ENCODE measurements around the gene RHEBL1.

RHEBL1 gene

DNA sequence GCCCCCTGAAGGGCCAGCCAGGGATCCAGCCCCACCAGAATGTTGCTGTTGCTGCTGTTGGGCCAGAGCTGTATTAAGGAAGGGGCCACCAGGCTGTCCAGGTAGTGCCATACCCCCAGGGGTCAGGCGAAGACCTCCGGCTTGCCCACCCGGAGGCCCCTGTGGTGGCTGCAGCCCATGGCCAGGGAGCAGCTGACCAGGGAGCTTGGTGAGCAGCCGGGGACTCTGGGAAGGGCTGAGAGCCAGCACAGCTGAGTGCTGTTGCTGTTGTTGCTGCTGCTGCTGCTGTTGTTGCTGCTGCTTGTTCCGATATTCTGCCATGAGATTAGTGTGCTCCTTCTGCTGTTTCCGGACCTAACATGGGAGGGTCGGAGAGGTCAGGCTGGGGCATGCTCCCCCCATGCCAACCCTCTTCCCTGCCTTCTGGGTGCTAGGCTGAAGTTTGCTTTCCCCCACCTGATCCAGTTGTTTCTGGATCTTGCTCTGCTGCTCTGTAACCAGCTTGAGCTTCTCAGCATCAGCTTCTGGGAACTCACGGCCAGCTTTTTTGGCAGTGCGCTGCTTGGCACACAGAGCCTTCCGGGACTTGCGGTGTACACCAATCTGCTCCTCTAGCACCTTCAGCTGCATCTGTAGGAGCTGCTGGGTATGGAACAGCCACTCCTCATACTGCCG lies 36.0 kb downstream of the RHEBL1 start:
- DNase-seq = no peak

DNA sequence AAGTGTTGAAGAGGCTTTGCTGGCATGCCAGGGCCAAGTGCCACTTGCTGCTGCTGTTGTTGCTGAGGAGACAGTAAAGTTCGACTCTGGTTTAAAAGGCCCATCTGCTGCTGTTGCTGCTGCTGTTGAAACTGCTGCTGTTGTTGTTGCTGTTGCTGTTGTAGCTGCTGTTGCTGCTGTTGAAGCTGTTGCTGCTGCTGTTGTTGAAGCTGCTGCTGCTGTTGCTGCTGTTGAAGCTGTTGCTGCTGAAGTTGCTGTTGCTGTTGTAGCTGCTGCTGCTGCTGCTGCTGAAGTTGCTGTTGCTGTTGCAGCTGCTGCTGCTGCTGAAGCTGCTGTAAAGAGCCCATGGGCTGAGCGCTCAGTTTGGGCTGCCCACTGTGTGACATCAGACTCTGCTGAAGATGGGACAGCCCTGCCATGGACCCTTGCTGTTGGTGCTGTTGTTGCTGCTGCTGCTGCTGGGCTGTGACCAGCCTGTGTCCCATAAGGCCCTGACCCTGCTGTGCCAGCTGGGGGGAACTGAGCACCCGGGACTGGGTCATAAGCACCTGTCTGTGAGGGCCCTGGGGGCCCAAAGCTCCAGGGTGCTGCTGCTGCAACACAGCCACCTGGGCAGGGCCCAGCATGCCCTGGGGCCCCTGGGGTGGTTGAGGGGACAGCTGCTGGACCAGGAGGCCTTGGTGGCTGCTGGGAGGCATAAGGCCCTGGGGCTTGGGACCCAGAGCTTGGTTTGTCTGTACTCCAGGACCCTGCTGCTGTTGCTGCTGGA lies 36.9 kb downstream of the RHEBL1 start:
- DNase-seq = no peak

DNA sequence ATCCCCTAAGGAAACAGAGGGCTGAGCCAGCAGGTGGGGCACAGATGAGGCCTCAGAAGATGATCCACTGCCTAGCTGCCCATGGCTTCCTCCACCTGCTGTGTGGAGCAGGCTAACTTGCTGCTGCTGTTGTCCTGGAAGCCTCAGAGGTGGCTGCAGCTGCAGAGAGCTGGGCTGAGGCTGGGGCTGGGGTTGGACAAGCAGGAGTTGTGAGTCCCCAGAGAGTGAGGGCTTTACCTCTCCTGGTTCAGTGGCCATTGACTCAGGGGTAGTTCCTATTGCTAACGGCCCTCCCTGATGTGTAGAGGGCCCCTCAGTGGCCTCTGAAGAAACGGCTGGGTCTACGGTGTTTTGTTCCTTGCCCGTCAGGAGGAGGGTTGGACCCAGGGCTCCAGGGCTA lies 37.5 kb downstream of the RHEBL1 start:
- DNase-seq = no peak

DNA sequence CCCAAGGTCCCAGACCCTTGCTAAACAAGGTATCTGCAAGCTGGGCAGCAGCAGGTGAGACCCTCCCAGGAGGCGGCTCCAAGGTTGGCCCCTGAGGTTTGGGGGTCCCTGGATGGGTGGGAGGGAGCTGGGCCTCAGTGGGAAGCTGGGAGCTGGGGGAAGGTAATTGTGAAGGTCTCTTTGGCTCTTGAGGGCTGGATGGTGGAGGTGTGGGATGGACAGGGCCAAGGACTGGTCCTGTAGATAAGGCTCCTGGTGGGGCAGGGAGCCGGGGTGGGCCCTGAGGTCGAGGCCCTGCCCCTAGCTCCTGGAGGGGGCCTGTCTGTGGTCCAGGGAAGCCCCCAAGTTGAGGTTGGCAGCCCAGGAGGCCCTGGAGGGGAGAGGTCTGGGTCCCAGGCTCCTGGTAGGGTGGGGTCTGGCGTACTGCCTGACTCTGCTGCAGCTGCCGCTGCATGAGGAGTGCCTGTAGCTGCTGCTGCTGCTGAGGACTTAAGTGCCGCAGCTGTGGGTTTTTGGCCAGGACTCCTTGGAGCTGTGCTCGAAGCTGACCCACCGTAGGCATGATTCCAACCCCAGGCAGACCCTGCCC lies 38.1 kb downstream of the RHEBL1 start:
- no peak for DNase-seq

DNA sequence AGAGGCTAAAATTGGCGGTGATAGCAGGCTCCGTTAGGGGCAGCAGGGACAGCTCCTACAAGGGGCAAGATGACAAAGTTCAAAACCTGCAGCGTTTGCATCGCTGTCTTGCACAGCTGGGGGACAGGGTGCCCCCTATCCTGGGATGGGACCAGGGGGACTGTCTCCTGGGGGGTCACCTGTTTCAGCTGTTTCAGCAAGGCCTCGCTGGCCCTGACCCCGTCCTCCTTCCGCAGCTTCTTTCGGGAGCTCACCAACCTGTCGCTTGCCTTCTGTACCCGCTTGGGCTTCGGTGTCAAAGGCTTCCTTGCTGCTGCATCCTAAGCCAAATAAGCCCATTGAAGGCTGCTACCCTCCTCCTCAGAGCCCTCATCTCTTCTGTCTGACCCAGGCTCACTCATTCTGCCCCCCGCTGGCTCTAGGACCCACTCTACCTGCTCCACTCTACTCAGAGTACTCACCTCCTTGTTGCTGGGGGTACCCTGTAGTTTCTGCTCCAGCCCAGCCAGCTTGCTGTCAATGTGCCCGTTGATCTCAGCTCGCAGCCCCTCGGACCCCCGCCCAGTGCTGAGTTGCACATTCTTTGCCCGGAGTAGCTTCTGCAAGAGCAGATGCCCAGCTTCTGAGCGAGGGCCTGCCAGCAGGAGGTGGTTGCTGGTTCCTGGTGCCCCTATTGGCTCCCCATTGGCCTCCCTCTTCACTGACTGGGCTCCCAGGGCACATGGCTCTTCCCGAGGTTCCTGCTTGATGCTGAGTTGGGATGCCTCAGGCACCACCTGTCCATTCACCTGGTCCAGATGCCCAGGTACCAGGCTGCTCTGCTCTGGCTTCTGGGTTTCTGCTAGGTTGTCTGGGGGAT lies 38.8 kb downstream of the RHEBL1 start:
- no peak for DNase-seq

DNA sequence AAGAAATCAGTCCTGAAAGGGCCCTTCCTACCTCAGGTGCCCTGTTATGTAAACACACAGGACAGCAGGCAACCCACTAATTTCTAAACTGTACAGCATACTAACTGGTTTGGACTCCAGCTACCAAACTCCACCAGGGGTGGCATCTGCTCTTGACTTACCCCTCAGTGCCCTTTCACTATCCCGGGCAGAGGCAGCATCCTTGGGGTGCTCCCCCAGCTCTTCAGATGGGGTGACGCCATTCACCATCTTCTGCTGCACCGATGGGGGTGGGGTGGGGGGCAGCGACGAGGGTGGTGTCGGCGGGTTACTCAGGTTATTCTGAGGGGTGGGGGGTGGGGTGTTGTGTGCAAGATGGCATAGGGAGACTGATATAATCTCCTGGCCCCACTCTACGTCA lies 39.7 kb downstream of the RHEBL1 start:
- no peak for DNase-seq

DNA sequence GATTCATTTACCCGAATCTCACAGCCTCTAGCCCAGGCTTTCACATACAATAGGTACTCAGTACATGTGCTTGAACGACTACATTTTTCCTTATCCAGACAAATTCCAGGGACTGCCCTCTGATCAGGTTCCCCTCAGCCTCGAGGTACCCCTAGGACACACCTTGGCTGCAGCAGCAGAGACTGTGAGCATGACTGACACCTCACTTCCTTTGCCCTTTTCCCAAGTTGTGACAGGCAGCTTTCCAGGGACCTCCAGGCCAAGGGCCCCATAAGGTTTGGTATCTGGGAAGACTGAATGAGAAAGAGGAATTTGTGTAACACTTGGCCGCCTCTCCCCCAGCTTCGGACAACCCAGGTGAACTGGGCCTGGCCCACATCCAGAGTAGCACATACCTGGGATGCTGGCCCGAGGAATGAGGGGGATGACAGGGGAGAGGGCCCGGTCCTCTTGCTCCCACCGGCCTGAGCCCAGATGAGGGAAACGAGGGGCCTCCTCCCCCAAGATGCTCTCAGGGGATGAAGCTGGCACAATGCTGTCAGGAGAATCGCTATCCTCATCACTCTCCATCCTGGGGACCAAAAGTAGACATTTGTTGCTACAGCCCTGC lies 41.0 kb downstream of the RHEBL1 start:
- no peak for DNase-seq

DNA sequence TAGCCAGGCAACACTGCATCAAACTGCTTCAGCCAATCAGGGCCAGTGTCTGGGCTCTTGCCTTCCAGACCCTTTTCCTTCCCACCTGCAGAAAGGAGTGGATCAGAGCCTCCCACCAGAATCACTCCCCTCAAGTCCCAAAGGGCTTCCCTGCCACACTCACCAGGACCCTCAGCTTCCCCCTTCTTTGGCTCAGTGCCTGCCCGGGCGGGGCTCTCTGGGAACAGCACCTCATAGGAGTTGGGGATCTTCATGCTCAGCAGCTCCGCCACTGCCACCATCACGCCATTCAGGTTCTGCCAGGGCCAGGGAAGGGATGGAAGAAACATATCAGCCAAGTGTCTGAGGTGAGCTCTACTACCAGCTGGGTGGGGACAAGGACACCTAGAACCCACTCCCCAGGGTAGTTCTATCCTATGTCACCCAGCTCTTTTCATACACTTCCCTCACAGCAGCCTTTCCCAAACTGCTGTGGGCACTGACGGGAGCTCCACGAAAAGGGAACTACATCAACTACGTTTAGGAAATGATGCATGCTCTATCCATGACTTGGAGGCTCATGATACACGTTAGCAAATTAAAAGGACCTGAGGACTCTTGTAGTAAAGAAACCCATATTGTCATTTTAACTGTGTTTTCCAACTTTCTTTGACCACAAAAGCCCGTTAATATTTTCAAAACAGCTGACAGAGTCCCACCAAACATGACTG lies 41.8 kb downstream of the RHEBL1 start:
- no peak for DNase-seq

DNA sequence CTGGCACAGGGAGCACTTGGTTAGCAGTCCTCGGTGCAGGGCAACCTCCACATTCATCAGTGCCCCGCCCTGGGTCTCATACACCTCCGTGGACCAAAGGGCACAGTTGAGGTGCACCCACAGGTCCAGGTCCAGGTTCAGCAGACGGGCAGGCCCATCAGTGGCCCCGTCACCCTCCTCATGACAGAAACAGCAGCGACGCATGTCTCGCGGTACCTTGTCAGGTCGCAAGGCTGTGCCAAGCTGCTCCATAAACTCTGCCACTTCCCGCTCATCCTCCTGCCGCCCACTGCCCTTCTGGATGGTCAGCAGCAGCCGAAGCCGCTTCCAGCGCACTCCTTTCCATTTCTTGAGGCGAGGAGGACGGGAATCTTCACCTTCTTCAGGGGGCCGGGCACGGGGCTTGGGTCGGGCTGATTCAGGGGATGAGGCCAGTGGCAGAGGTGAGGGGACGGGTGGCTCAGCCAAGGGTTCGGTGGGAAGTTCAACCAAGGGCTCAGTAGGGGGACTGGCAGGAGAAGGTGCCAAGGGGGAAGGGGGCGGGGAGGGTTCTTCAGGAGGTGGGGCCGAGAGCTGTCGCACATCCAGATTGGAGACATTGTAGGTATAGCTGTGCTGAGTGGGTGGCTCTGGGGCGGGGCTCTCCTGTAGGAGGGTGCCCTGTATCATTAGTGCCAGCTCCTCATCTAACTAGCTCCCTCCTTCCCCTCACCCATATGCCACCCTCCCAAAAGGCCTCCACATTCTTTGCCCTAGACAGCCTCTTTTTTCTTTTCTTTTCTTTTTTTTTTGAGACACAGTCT lies 42.9 kb downstream of the RHEBL1 start:
- DNase-seq = no peak

DNA sequence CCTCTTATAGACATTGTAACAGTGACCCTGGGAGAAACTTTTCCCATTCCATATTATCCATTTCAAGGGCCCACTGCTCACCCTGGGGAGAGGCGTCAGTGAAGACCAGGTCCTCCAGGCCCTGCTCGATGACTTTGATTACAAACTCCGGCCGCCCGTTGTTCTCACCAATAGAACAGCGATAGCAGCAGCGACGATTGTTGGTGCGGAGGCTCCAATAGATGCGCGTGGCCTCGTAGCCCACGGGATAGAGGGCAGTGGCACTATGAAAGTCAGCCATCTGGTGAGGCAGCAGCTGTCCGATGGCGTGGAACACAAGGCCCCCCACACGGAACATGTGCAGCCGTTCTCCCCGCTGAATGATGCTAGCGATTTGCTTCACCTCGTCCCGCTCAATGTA lies 43.7 kb downstream of the RHEBL1 start:
- DNase-seq = no peak

DNA sequence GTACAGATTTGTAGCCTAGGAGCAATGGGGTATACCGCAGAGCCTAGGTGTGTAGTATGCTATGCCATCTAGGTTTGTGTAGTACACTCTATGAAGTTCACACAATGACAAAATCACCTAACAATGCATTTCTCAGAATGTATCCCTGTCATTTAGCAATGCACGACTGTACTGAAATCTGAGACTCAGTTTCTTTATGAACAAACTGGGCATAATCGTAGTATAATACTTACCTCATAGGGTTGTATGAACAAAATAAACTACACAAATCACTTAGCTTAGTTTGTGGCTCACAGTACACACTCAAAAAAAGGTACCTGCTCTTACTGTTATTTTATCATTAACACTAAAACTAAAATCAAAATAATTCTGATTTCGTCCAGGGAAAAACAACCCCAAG lies 44.3 kb downstream of the RHEBL1 start:
- DNase-seq = no peak

DNA sequence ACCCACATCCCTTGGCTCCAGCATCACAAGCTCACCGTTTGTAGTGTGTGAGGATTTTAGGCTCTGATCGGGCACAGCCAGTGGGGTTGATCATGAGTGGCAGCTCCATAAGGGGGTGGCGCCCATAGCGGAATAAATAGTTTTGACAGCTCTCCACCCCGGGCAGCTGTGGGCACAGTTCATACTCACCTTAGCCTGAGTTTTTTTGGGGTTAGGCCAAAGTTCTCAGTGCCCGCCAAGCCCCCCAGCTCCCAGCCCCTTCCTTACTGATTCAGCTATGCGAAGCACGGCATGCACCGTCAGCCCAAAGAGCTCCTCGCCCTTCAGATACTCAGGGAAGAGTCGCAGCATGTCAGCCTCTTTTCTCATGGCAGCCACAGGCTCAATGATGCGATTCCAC lies 45.2 kb downstream of the RHEBL1 start:
- DNase-seq = no peak

DNA sequence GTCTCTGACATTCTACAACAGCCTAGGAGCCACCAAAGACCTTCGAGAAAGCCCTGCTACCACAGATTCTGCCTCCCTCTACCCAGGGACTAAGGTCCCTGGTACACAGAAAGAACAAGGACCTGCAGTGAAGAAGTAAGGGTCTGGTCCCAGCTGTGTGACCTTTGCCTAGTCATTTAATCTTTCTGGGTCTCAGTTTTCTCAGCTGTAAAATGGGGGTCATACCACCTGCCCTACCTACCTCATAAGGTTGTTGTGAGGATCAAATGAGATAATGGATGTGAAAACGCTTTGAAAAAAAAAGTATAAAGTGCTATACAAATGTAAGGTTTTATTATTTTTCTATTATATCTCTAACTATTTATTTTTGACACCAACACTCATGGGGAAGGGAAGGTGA lies 46.0 kb downstream of the RHEBL1 start:
- no peak for DNase-seq

DNA sequence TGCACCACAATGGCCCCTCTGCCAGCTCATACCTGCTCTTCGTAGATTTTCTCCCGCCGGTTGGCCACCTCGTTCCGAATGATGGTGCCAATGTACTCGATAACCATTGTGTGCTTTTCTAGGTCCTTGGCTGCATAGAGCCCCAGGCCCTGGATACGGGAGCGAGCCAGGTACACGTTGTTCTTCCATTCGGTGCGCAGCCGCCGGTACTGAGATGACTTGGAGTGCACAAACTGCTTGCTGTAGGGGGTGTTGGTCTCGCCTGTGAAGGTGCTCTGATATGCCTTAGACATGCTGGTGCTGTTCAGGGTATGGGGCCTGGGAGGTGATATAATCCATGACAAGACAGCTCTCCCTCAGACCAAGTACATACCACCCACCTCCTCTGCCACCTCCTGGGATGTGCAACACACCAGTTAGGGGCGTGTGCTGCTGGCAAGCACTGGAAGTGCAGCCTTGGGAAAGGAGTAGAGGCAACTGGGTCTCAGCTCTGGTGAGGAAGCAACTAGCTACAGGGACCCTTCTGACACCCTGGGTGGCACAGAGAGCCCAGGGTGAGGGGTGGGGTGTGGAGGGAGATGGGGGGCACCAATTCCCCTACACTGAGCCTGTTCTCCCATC lies 47.1 kb downstream of the RHEBL1 start:
- DNase-seq = no peak

DNA sequence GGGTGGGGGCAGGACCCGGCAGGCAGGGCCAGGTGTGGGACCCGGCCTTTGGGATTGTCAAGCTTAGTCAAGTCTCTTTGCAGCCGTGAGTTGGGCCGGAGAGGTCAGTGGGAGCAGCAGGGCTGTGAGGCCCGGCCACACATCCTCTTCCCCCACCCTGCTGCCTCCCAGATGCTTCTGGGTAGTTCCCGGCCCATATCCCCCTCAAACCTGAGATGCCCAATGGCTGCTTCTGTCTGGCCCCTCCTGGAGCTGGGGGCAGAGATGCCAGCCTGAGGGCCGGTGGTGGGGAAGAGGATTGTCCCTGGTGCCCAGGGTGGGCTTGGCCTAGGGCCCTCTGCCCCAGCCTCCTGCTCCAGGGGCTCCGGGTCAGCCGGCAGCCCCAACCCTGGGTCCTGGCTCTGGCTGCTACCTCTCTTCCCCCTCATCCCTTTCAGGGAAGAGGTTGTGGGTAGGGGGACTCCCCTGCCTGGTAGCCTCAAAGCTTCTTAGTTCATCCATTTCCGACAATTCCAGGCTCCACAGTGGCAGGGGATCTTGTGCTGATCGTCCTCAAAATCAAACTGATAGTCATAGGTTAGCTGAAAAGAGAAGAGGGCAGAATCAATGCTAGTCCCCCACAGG lies 48.4 kb downstream of the RHEBL1 start:
- no peak for DNase-seq

DNA sequence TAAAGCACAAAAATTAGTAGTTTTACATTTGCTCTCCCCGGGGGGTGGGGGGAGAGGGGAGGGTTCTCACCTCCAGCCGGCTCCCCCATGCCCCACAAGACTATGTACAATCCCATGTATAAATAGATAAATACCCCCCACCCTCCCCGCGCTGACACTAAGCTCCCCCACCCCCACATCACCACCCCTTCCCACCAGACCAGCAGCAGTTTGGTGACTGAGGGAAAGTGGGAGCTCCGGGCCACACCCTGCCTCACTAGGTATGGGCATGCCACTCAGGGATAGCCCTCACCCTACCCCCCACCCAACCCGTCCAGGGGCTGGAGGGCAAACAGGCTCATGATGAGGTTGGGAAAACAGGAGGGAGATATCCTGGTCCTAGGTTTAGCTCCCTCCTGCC lies 49.3 kb downstream of the RHEBL1 start:
- DNase-seq = no peak

DNA sequence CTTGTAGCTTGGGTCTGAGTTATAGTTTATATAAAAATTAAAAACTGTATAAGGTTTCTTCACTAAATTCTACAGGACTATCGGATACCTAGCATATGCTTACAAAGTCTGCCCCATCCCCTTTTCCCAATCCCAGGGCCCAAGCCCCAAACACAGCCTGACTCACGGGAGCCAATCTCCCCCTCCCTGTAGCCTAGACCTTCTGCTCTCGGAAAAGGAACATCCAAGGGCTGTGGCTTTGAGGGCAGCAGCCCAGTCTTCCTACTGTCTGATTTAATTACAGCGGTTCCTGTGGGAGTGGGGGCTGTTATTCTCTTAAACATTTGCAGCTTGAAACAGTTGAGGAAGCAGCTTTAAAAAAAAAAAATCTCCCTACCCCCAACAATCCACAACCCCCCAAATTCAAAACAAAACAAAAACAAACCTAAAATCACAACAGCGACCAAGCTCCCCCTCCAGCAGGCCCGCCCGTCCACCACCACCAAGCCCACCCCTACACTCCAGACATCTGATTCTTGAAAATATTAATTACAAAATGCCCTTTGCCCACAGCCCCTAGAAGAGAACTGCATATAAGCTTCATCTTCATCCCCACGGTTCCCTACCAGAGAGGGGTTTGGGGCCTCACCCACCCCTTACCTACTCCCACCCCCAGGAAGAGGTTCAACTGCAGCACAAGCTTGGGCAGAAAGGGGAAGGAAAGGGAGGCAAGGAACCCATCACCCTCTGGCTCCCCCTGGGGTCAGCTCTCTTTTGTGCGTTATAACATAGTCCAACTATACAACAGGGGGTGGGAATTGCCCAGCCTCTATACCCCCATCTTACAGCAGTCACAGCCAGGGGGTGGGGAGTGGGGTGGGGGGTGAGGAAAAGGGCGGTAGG lies 50.1 kb downstream of the RHEBL1 start:
- DNase-seq = no peak

DNA sequence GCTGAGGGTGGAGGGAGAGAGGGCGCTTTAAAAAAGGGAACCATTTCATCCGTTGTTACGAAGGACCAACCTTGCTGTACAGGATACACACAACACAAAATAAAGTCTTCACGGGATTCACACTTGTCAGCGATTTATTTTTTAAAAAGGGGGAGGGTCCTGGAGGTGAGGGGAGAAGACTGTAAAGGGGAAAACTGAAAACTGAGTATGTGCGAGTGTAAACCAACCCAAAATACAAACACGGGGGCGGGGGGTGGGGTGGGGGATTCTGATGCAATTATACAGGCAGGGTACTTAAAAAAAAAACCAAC lies 50.7 kb downstream of the RHEBL1 start:
- no peak for DNase-seq

DNA sequence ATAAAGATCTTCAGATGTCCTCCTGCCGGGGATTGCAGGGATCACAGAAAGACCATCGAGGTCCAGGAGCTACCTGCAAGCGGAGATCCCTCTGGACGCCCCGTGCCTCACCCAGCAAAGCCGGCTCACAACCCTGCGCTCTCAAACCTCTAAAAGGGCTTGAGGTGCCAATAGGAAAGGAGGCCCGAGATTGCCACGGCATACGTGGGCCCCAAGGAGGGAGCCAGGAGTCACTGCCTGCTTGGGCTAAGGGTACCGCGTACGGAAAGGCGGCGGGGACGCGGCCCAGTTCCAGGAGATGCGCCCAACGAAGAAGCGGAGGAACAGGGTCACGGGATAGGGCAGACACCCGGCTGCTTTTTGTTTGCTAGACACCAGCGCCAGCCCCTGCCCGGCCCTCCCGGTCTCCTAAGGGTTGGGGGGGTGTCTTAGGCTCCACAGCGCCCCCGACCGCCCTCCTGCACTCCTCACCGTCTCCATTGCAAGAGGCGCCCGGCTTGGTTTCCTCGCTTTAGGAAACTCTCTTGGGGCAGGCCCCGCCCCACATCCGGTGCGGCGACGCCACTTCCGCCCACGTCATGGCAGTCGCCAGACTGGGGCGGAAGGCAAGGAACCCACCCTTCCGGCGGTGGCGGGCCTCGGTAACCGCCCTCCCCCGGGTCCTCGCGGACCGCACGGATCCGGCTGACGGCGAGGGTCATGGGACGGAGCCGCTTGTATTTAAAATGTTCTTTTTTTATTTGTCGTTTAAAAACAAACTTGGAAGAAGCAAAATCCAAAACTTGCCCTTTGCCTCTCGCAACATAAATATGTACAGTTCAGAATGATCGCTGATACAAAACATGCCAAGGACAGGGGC lies 51.3 kb downstream of the RHEBL1 start, which contains the start of gene PRKAG1:
TSS of gene PRKAG1 (minus strand) at position 516 of the 859 bp plus-strand sequence. CDS start at position 480, 36 bp downstream.
- DNase-seq = peak; percentile 75
